ENCODE results near the gene MED28. TPM values are rescaled to one million over a fixed set of nuclear protein-coding genes. Genes with fewer than 3 reads are reported as not detected.

MED28 gene
- total and polyA plus RNA-seq, 2 donors (not counting 1 experiment from before 2014, with no cell fraction given): 11.8 to 81.5 TPM

DNA sequence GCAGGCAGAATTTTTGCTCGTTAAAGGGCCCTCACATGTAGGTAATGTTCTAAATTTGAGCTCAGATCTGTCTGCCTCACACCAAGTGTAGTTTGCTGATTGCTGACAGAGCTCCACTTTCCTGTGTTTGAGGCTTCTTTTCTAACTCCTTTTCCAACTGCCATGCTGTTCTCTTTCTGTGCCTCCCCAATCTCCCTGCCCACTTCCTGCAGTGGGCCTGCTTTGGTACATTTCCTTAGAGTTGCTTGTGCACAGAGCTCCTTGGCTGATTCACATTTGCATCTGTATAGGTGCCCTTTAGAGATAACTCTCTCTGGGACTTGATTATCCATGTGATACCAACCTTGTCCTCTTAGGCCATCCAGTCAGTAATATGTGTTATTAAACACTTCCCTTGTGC is 4.5 kb downstream of the MED28 start:
- peaks cover 16 to 31% of the 10 kb centered on the region in 2 donors for H3K4me1 ChIP-seq (ENCODE audit: control insufficient read depth in 2 of 2, insufficient read depth in 2 of 2, low read length in 2 of 2)
- peaks cover 4 to 61% of the 10 kb centered on the region in 2 experiments for H3K36me3 ChIP-seq (replicated peaks in 1 of 2; ENCODE audit: control extremely low read depth in 1 of 2, control insufficient read depth in 1 of 2, extremely low read depth in 1 of 2, insufficient read depth in 2 of 2, low read length in 1 of 2)
- H3K27ac Mint-ChIP-seq: no peak overlapping the region
- H3K4me3 Mint-ChIP-seq: no peak overlapping the region
- H3K9ac ChIP-seq (ENCODE audit: low read length): peak overlapping the region; percentile 1
- no peaks in the 10 kb centered on the region for H3K27me3 Mint-ChIP-seq
- ChIA-PET CTCF (no interaction called here), POLR2A (no interaction called here)
- no peak for DNase-seq
- no peak overlapping the region for H3K4me3 ChIP-seq (ENCODE audit: control extremely low read depth in 1 of 5, extremely low read depth in 1 of 5, insufficient read depth in 1 of 5, low read depth in 2 of 5, low read length in 4 of 5)
- H3K4me1 Mint-ChIP-seq: peaks cover 43% of the 10 kb centered on the region
- ATAC-seq (ENCODE audit: low read depth): no peak
- no peak overlapping the region for H2AFZ ChIP-seq (ENCODE audit: insufficient read depth, low read depth, low read length, poor library complexity, severe bottlenecking)
- H3K27me3 ChIP-seq (replicated peaks in 1 of 4; ENCODE audit: control extremely low read depth in 1 of 4, control insufficient read depth in 3 of 4, insufficient read depth in 4 of 4, low read length in 3 of 4): no peaks in the 10 kb centered on the region
- intact Hi-C loops (cut with micrococcal nuclease): no loop called here
- WGBS (ENCODE audit: insufficient coverage): 0% methylated on average over 1 of the region's 1 CpG
- H3K9me3 Mint-ChIP-seq (ENCODE audit: insufficient read depth): no peaks in the 10 kb centered on the region
- H3K79me2 ChIP-seq (ENCODE audit: control insufficient read depth, insufficient read depth, low read length): peaks cover 94% of the 10 kb centered on the region
- no peak overlapping the region for H3K27ac ChIP-seq (ENCODE audit: low read length in 2 of 2)
- peaks cover 73% of the 10 kb centered on the region for H4K20me1 ChIP-seq (ENCODE audit: control insufficient read depth, insufficient read depth, low read length, poor library complexity, severe bottlenecking)
- TF ChIP-seq EZH2 (IDR thresholded peaks at IDR 0.05; ENCODE audit: borderline replicate concordance, insufficient read depth, low read depth, low read length, poor library complexity, severe bottlenecking): no peak
- no peak for TF ChIP-seq CTCF (IDR thresholded peaks at IDR 0.05)
- H3K9me3 ChIP-seq (ENCODE audit: control extremely low read depth in 1 of 3, control insufficient read depth in 2 of 3, insufficient read depth in 1 of 3, low read length in 2 of 3): no peaks in the 10 kb centered on the region
- no peak overlapping the region for H3K4me2 ChIP-seq (replicated peaks; ENCODE audit: low read depth, low read length, poor library complexity, severe bottlenecking)

- peaks cover 4 to 68% of the 10 kb centered on the region in 2 experiments for H3K36me3 ChIP-seq (replicated peaks in 1 of 2; ENCODE audit: control extremely low read depth in 1 of 2, control insufficient read depth in 1 of 2, extremely low read depth in 1 of 2, insufficient read depth in 2 of 2, low read length in 1 of 2)
- POLR2A ChIA-PET: no interaction called here
- TF ChIP-seq EZH2 (IDR thresholded peaks at IDR 0.05; ENCODE audit: borderline replicate concordance, insufficient read depth, low read depth, low read length, poor library complexity, severe bottlenecking) (no peak), CTCF (IDR thresholded peaks at IDR 0.05) (no peak)
- intact Hi-C loops (cut with micrococcal nuclease): no loop called here
- peaks cover 36% of the 10 kb centered on the region for H3K4me1 Mint-ChIP-seq
- no peaks in the 10 kb centered on the region for H3K9me3 ChIP-seq (ENCODE audit: control extremely low read depth in 1 of 3, control insufficient read depth in 2 of 3, insufficient read depth in 1 of 3, low read length in 2 of 3)
- no peak overlapping the region for H3K9ac ChIP-seq (ENCODE audit: low read length)
- H3K27ac Mint-ChIP-seq: no peak overlapping the region
- H3K79me2 ChIP-seq (ENCODE audit: control insufficient read depth, insufficient read depth, low read length): peaks cover 88% of the 10 kb centered on the region
- CTCF ChIA-PET: no interaction called here
- no peak for ATAC-seq (ENCODE audit: low read depth)
- WGBS (ENCODE audit: insufficient coverage): 96% methylated on average over 4 of the region's 7 CpGs
- no peak overlapping the region for H3K4me3 Mint-ChIP-seq
- peaks cover 16 to 31% of the 10 kb centered on the region in 2 donors for H3K4me1 ChIP-seq (ENCODE audit: control insufficient read depth in 2 of 2, insufficient read depth in 2 of 2, low read length in 2 of 2)
- no peak overlapping the region for H3K4me3 ChIP-seq (ENCODE audit: control extremely low read depth in 1 of 5, extremely low read depth in 1 of 5, insufficient read depth in 1 of 5, low read depth in 2 of 5, low read length in 4 of 5)
- H2AFZ ChIP-seq (ENCODE audit: insufficient read depth, low read depth, low read length, poor library complexity, severe bottlenecking): no peak overlapping the region
- H4K20me1 ChIP-seq (ENCODE audit: control insufficient read depth, insufficient read depth, low read length, poor library complexity, severe bottlenecking): peaks cover 73% of the 10 kb centered on the region
- no peak overlapping the region for H3K4me2 ChIP-seq (replicated peaks; ENCODE audit: low read depth, low read length, poor library complexity, severe bottlenecking)
- DNase-seq: no peak
- H3K9me3 Mint-ChIP-seq (ENCODE audit: insufficient read depth): no peaks in the 10 kb centered on the region
- H3K27me3 Mint-ChIP-seq: no peaks in the 10 kb centered on the region
- H3K27me3 ChIP-seq (replicated peaks in 1 of 4; ENCODE audit: control extremely low read depth in 1 of 4, control insufficient read depth in 3 of 4, insufficient read depth in 4 of 4, low read length in 3 of 4): no peaks in the 10 kb centered on the region
- H3K27ac ChIP-seq (ENCODE audit: low read length in 2 of 2): no peak overlapping the region
These were observed 5.1 kb downstream of the MED28 start for GRCh38 chr4:17619416-17620105.

Measured in B cell (primary cell).